Measurements from ENCODE around the gene TUBB3.
"Not testable (repeated sequence)": the region's sequence is repeated elsewhere in the genome, so short reads cannot be mapped to it uniquely, and the experiment has no call there.

DNA sequence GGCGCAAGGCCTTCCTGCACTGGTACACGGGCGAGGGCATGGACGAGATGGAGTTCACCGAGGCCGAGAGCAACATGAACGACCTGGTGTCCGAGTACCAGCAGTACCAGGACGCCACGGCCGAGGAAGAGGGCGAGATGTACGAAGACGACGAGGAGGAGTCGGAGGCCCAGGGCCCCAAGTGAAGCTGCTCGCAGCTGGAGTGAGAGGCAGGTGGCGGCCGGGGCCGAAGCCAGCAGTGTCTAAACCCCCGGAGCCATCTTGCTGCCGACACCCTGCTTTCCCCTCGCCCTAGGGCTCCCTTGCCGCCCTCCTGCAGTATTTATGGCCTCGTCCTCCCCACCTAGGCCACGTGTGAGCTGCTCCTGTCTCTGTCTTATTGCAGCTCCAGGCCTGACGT, 12.5 kb downstream of the TUBB3 start:
- TF ChIP-seq, protein P1, sequence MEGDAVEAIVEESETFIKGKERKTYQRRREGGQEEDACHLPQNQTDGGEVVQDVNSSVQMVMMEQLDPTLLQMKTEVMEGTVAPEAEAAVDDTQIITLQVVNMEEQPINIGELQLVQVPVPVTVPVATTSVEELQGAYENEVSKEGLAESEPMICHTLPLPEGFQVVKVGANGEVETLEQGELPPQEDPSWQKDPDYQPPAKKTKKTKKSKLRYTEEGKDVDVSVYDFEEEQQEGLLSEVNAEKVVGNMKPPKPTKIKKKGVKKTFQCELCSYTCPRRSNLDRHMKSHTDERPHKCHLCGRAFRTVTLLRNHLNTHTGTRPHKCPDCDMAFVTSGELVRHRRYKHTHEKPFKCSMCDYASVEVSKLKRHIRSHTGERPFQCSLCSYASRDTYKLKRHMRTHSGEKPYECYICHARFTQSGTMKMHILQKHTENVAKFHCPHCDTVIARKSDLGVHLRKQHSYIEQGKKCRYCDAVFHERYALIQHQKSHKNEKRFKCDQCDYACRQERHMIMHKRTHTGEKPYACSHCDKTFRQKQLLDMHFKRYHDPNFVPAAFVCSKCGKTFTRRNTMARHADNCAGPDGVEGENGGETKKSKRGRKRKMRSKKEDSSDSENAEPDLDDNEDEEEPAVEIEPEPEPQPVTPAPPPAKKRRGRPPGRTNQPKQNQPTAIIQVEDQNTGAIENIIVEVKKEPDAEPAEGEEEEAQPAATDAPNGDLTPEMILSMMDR (IDR thresholded peaks at IDR 0.05): not testable (repeated sequence)
- TF ChIP-seq EP300 (IDR thresholded peaks at IDR 0.05): not testable (repeated sequence)
